Stomach (tissue), 9 donors: Measurements from ENCODE around the gene RADX. TPM values are rescaled to one million over a fixed set of nuclear protein-coding genes. Genes with fewer than 3 reads are reported as not detected.
A peak's percentile ranks its signal among the peaks of the same experiment; 100 is the strongest.

Source experiments
- DNase-seq, 2 donors: peaks; one replicate each; pipeline versions ENCODE4 v3.0.0 to v3.0.0-alpha.2; 2013 to 2019
- H3K27ac ChIP-seq, 5 donors: fragments of 200-600 bp in 4 of 5; sonication (generic) in 4 of 5; one replicate each; pipeline ENCODE4 v1.5.1; 2013 to 2019; ENCODE audit warnings: mild to moderate bottlenecking in 1 of 5, moderate library complexity in 1 of 5
- H3K27me3 ChIP-seq, 3 donors: fragments of 200-600 bp; sonication (generic); one replicate each; pipeline ENCODE4 v1.5.1; 2017 to 2019; ENCODE audit warnings: mixed run types in 1 of 3
- H3K36me3 ChIP-seq, 4 donors: fragments of 200-600 bp; sonication (generic); 1 replicate in 3 of 4; 2 replicates in 1 of 4; pipeline ENCODE4 v1.5.1; 2016 to 2019
- H3K4me1 ChIP-seq, 4 donors: fragments of 200-600 bp; sonication (generic); one replicate each; pipeline ENCODE4 v1.5.1; 2016 to 2019
- H3K4me3 ChIP-seq, 4 donors: fragments of 200-600 bp; sonication (generic) in 3 of 4; one replicate each; pipeline ENCODE4 v1.5.1; 2016 to 2019; ENCODE audit warnings: mild to moderate bottlenecking in 1 of 4
- H3K9me3 ChIP-seq, 4 donors: fragments of 200-600 bp; sonication (generic); one replicate each; pipeline ENCODE4 v1.5.1; 2016 to 2019
- EP300 ChIP-seq: sonication (generic); formaldehyde crosslinking; IDR thresholded peaks from one replicate; pipeline ENCODE4 v1.6.1; 2017; ENCODE audit warnings: antibody characterized with exemption
- POLR2A ChIP-seq, 4 donors: fragments of 450-650 bp; IDR thresholded peaks; one replicate each; pipeline ENCODE4 v1.6.1; 2016; ENCODE audit warnings: antibody characterized with exemption in 4 of 4, control low read depth in 2 of 4, mild to moderate bottlenecking in 1 of 4, moderate library complexity in 1 of 4
- POLR2AphosphoS5 ChIP-seq, 3 donors: sonication (generic); formaldehyde crosslinking; IDR thresholded peaks; one replicate each; pipeline ENCODE4 v1.6.1; 2016; ENCODE audit warnings: antibody characterized with exemption in 3 of 3
- WGBS, 5 donors: extraction: QIAGEN DNeasy Blood & Tissue Kit in 3 of 5; methylation state at CpG; one replicate each; pipeline versions ENCODE4 v1.1.5 to v1.1.7; 2013 to 2018; 5-methylcytosine and 5-hydroxymethylcytosine counted together
- intact Hi-C: fragments of 100-400 bp; cut with DNase I; formaldehyde crosslinking; loops from one replicate; pipeline ENCODE4 v1.15.1; 2023; ENCODE audit warnings: low total_unique reads
- polyA plus RNA-seq, 3 donors: library from polyadenylated mRNA; stranded (reverse); fragments of 200-250 nt; gene quantifications; one replicate each; pipeline ENCODE4 v1.2.3, GENCODE V29; 2013
- total RNA-seq, 5 donors: library from RNA; depleted of rRNA; stranded (reverse); fragments of >200 nt; gene quantifications; one replicate each; pipeline versions ENCODE4 v1.1.0 to v1.2.3, GENCODE V29; 2014 to 2016
- TF ChIP-seq, protein P1 (sequence below), 7 experiments: fragments of 450-650 bp in 4 of 7; fragments of 200-600 bp in 3 of 7; sonication (generic) in 3 of 7; IDR thresholded peaks; one replicate each; pipeline ENCODE4 v1.5.1; 2016 to 2019; ENCODE audit warnings: antibody characterized with exemption in 7 of 7, control low read depth in 2 of 7, mild to moderate bottlenecking in 1 of 7
- donor health status: healthy with polysubstance abuse.
- donor health status: Bipolar disorder and iron deficiency.
- donor health status: healthy.

The RADX gene
- total and polyA plus RNA-seq, 8 donors, result 0.29 to 4.8 (median 1.6) TPM

DNA sequence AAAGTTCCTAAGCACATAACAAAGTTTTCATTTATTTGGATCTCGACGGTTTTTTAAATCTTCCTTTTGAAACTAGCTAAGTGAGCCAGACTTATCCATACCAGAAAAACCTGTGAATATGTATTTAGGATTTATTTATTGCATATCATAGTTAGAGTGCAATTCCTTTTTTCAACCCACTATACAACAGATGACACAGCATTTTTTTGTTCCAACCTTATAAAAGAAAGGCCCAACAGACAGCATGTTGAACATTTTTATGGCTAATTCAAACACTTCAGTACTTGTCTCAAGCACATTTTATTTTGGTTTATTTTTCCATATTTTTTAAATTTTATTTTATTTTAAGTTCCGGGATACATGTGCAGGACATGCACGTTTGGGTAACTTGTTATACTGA is 99.6 kb downstream of the RADX start:
- no peak for TF ChIP-seq EP300
- TF ChIP-seq POLR2A (IDR thresholded peaks at IDR 0.05), result no peak
- TF ChIP-seq POLR2AphosphoS5 (IDR thresholded peaks at IDR 0.05), result no peak
- TF ChIP-seq, protein P1, sequence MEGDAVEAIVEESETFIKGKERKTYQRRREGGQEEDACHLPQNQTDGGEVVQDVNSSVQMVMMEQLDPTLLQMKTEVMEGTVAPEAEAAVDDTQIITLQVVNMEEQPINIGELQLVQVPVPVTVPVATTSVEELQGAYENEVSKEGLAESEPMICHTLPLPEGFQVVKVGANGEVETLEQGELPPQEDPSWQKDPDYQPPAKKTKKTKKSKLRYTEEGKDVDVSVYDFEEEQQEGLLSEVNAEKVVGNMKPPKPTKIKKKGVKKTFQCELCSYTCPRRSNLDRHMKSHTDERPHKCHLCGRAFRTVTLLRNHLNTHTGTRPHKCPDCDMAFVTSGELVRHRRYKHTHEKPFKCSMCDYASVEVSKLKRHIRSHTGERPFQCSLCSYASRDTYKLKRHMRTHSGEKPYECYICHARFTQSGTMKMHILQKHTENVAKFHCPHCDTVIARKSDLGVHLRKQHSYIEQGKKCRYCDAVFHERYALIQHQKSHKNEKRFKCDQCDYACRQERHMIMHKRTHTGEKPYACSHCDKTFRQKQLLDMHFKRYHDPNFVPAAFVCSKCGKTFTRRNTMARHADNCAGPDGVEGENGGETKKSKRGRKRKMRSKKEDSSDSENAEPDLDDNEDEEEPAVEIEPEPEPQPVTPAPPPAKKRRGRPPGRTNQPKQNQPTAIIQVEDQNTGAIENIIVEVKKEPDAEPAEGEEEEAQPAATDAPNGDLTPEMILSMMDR (IDR thresholded peaks at IDR 0.05), result no peak
- WGBS, 5 donors, result 70 to 87% (median 82%) methylated on average over 4 of the region's 4 CpGs
- no peak for DNase-seq
- H3K4me3 ChIP-seq, result no peak overlapping the region
- H3K36me3 ChIP-seq, result no peaks in the 10 kb centered on the region
- no peak overlapping the region for H3K27ac ChIP-seq
- intact Hi-C loops, result no loop called here
- no peaks in the 10 kb centered on the region for H3K9me3 ChIP-seq
- H3K27me3 ChIP-seq, result no peaks in the 10 kb centered on the region
- no peaks in the 10 kb centered on the region for H3K4me1 ChIP-seq

DNA sequence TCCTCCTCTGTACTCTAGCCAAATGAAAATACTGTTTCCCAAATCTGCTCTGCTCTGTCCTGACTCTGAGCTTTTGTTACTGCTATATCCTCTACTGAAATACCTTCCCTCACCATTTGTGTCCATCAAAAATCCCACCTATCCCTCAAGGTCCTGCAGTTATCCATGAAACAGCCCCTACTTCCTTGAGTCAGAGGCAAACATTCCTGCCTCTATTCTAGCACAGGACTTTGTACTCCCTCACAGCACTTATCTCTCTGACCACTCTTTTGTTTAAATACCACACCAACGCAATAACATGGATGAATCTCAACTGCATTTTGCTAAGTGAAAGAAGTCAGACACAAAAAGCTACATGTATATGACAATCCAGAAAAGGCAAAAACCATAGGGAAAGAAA is 104.2 kb downstream of the RADX start:
- H3K27me3 ChIP-seq, result no peaks in the 10 kb centered on the region
- 14 to 64% (median 28%) methylated on average over 1 of the region's 1 CpG for WGBS, 5 donors
- no peaks in the 10 kb centered on the region for H3K9me3 ChIP-seq
- DNase-seq, result peak in 1 of 2 donors; percentile 65
- TF ChIP-seq EP300, result no peak
- no peak for TF ChIP-seq POLR2A (IDR thresholded peaks at IDR 0.05)
- TF ChIP-seq POLR2AphosphoS5 (IDR thresholded peaks at IDR 0.05), result peak in 1 of 3 donors; percentile 12
- intact Hi-C loops, result no loop called here
- H3K4me3 ChIP-seq, result no peak overlapping the region
- H3K27ac ChIP-seq, result peak overlapping the region in 2 of 5 donors; percentile 17 to 42
- no peaks in the 10 kb centered on the region for H3K4me1 ChIP-seq
- no peaks in the 10 kb centered on the region for H3K36me3 ChIP-seq

DNA sequence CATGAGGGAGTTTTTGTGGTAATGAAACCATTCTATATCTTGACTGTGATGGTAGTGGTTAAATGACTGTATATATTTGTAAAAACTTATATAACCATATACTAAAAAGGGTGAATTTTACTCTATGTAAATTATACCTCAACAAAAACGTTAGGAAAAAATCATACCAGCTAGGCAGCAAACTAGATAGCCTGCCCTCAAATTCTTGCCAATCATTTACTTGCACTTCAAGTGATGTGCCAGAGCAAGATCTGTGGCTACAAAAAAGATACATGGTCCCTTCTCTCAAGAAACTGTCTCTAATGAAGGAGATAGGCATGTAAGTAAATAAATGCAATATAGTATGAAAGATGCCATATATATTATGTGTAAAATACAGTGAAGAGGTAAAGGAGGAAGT is 104.7 kb downstream of the RADX start:
- Histone ChIP-seq H3K27ac (peak overlapping the region in 1 of 5 donors; percentile 42), H3K27me3 (peaks cover 0 to 1% (median 0%) of the 10 kb centered on the region in 3 donors), H3K9me3 (no peaks in the 10 kb centered on the region), H3K4me1 (no peaks in the 10 kb centered on the region), H3K4me3 (no peak overlapping the region), H3K36me3 (no peaks in the 10 kb centered on the region)
- WGBS, 5 donors, result 8 to 25% (median 19%) methylated on average over 1 of the region's 1 CpG
- intact Hi-C loops, result no loop called here
- TF ChIP-seq POLR2AphosphoS5 (IDR thresholded peaks at IDR 0.05) (no peak), POLR2A (IDR thresholded peaks at IDR 0.05) (no peak), EP300 (no peak)
- TF ChIP-seq, protein P1 (IDR thresholded peaks at IDR 0.05), result no peak
- DNase-seq, result no peak

DNA sequence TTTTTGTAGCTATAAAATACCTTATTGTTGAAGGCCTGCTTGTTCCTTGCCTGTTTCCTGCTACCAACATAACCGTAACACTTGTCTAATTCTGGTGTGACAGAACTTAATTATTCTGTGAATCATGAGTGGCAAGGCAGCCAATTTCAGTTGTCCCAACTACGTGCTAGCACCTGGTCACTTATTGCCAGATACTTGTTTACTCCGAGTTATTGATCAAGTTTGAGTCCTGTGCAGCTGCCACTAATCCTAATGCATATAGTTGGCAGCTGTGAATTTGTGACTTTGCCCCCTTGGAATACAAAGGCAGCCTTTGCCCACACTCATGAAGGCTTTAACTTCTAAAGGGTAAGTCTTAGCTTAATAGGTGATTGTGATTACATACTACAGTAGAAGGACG is 106.9 kb downstream of the RADX start:
- H3K27me3 ChIP-seq, result peaks cover 0 to 6% (median 0%) of the 10 kb centered on the region in 3 donors
- no peaks in the 10 kb centered on the region for H3K4me1 ChIP-seq
- intact Hi-C loops, result no loop called here
- H3K27ac ChIP-seq, result no peak overlapping the region
- WGBS, 5 donors, result 27 to 52% (median 37%) methylated on average over 4 of the region's 4 CpGs
- no peak for TF ChIP-seq POLR2A (IDR thresholded peaks at IDR 0.05)
- TF ChIP-seq POLR2AphosphoS5 (IDR thresholded peaks at IDR 0.05), result no peak
- no peak for TF ChIP-seq EP300
- TF ChIP-seq, protein P1 (IDR thresholded peaks at IDR 0.05), result no peak
- no peaks in the 10 kb centered on the region for H3K9me3 ChIP-seq
- no peaks in the 10 kb centered on the region for H3K36me3 ChIP-seq
- peak in 1 of 2 donors; percentile 30 for DNase-seq
- H3K4me3 ChIP-seq, result no peak overlapping the region

DNA sequence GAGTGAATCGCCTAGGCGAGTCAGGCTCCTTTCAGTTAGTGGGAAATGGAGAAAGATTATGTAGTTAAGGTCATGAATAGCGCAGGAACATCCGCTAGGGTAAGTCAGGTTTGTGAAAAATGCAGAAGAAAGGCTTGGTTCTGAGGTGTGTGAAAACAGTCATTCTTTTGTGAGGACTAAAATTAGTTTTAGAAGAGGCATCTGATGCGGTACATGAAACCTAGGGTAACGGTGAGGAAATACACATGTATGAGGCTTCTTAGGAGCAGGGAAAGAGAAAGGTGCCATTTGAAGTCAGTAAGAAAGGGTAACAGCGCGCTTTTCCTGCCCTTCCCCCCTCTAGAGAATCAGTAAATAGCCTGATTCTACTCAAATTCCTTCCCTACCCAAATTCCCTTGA is 114.2 kb downstream of the RADX start:
- H3K4me1 ChIP-seq, result peaks cover 0 to 6% (median 0%) of the 10 kb centered on the region in 4 donors
- TF ChIP-seq, protein P1 (IDR thresholded peaks at IDR 0.05), result no peak
- TF ChIP-seq EP300, result no peak
- TF ChIP-seq POLR2A (IDR thresholded peaks at IDR 0.05), result no peak
- TF ChIP-seq POLR2AphosphoS5 (IDR thresholded peaks at IDR 0.05), result no peak
- 2 to 29% (median 10%) methylated on average over 8 of the region's 8 CpGs for WGBS, 5 donors
- H3K4me3 ChIP-seq, result peak overlapping the region; percentile 47 to 58 (median 52)
- DNase-seq, result peak in 1 of 2 donors; percentile 20
- H3K27me3 ChIP-seq, result peaks cover 0 to 30% (median 13%) of the 10 kb centered on the region in 3 donors
- H3K9me3 ChIP-seq, result no peaks in the 10 kb centered on the region
- intact Hi-C loops, result no loop called here
- no peaks in the 10 kb centered on the region for H3K36me3 ChIP-seq
- peak overlapping the region; percentile 77 to 84 (median 79) for H3K27ac ChIP-seq
